ENCODE results near the gene SUCO. TPM values are rescaled to one million over a fixed set of nuclear protein-coding genes. Genes with fewer than 3 reads are reported as not detected.

SUCO gene
- total and polyA plus RNA-seq, 2 of the 8 experiments (the other 6 are each of a cell fraction or from before 2014, with no cell fraction given), result 8.3 to 35.8 TPM

DNA sequence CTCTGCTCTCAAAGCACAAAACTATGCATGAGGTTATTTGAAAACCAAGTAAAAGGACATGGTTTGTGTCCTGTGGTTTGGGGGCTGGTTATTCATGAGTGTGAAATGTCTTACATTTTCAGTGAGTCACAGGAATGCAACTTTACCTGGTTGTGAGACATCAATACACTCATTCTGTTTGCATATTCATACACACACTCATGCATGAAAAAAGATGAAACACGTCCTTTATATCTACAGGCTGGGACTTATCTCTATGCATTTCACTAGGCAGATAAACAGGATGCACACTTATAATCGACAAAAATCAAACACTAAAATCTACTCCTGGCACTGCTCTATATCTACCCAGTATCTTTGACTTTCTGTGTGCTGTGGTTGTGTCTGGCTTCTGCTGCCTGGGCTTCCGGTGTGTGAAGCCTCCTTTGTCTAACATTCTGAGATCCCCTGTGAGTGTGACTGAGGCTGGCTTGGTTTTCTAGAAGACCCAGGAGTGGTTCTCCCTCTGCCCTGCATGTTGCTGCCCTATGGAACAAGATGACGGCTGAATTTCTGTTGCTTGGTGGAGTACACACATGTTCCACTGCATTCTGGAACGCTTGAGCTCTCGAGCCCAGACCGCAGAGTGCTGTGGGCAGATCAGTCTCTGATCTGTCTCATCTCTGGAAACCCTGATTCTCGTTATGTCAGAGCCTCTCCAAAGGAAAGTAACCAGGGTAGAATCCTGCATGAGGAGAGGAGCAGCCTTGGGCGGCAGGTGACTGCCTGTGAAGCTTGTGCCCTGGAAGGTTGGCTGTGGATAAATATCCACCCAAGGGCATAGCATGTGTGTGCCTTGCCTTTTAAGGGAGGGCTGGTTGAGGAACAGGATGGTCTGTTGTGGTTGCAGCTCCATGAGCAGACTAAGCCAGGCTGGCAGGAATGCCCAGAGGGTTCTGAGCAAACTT is 106.2 kb downstream of the SUCO start:
- no peaks in the 10 kb centered on the region for H4K20me1 ChIP-seq (replicated peaks in 1 of 2; ENCODE audit: control insufficient read depth in 1 of 2, insufficient read depth in 2 of 2, low read length in 2 of 2)
- no peaks in the 10 kb centered on the region for H3K36me3 ChIP-seq (ENCODE audit: control insufficient read depth in 2 of 4, insufficient read depth in 4 of 4, low read length in 3 of 4)
- 86% methylated on average over 9 of the region's 9 CpGs; no CpG with 5 or more reads in 1 of the 2 experiments for WGBS, 2 experiments (ENCODE audit: extremely low coverage in 1 of 2, insufficient coverage in 1 of 2, insufficient read length in 1 of 2, insufficient replicate concordance in 2 of 2, low coverage in 1 of 2, low lambda C conversion rate in 2 of 2, missing lambda C conversion rate in 1 of 2)
- no peak overlapping the region for H3K4ac ChIP-seq (replicated peaks; ENCODE audit: insufficient read length, low read depth, low read length)
- no peak overlapping the region for H3K9ac ChIP-seq (replicated peaks in 1 of 4; ENCODE audit: extremely low read depth in 1 of 4, low read depth in 3 of 4, low read length in 3 of 4)
- no peak overlapping the region for H3K4me3 ChIP-seq (ENCODE audit: extremely low read depth in 1 of 4, insufficient read depth in 2 of 4, low read depth in 3 of 4, low read length in 4 of 4)
- no peaks in the 10 kb centered on the region for H3K4me1 ChIP-seq (replicated peaks in 1 of 4; ENCODE audit: control insufficient read depth in 3 of 4, insufficient read depth in 4 of 4, low read length in 3 of 4)
- no peaks in the 10 kb centered on the region; a peak in 1 of 4 replicates for H3K9me3 ChIP-seq (ENCODE audit: insufficient read depth in 2 of 2, low read depth in 1 of 2, low read length in 1 of 2)
- H2BK12ac ChIP-seq (ENCODE audit: low read depth, low read length), result no peak overlapping the region
- no peak overlapping the region for H3K23ac ChIP-seq (ENCODE audit: insufficient read length)
- no peak overlapping the region for H2AK5ac ChIP-seq (ENCODE audit: low read depth, low read length)
- ChIA-PET POLR2A (ENCODE audit: partially characterized antibody) (interaction anchor here (0.6 kb wide), 1 partner anchor 29 kb away, joined by 3 read pairs; no protein-coding TSS in a partner anchor), CTCF (ENCODE audit: partially characterized antibody) (interaction anchor here (0.6 to 4.8 kb wide), 8 partner anchors 27 to 828 kb away, joined by 3 to 19 read pairs (median 3); no protein-coding TSS in a partner anchor)
- H3K79me2 ChIP-seq (ENCODE audit: control insufficient read depth in 1 of 2, insufficient read depth in 2 of 2, low read length in 2 of 2), result no peaks in the 10 kb centered on the region
- no peak overlapping the region for H2BK120ac ChIP-seq (replicated peaks; ENCODE audit: low read depth, low read length)
- no peak for FAIRE-seq
- H3K79me1 ChIP-seq (ENCODE audit: low read depth, low read length), result no peaks in the 10 kb centered on the region
- no peak overlapping the region for H3K27ac ChIP-seq (ENCODE audit: low read depth, low read length)
- TF ChIP-seq NRF1 (IDR thresholded peaks at IDR 0.05; ENCODE audit: low read depth, low read length), result no peak
- TF ChIP-seq EZH2 (IDR thresholded peaks at IDR 0.05; ENCODE audit: low read depth, low read length, severe bottlenecking), result no peak
- TF ChIP-seq TBP (IDR thresholded peaks at IDR 0.05; ENCODE audit: low read depth, low read length), result no peak
- TF ChIP-seq BACH1 (IDR thresholded peaks at IDR 0.05; ENCODE audit: low read length), result no peak
- TF ChIP-seq KDM5A (IDR thresholded peaks at IDR 0.05; ENCODE audit: low read length), result no peak
- no peak for TF ChIP-seq MAFK (IDR thresholded peaks at IDR 0.05; ENCODE audit: low read depth, low read length)
- TF ChIP-seq BRCA1 (IDR thresholded peaks at IDR 0.05; ENCODE audit: low read depth, low read length), result no peak
- TF ChIP-seq GABPA (IDR thresholded peaks at IDR 0.05; ENCODE audit: borderline replicate concordance, insufficient read depth, low read length), result no peak
- no peak for TF ChIP-seq SP1 (IDR thresholded peaks at IDR 0.05; ENCODE audit: low read depth, low read length)
- TF ChIP-seq BCL11A (IDR thresholded peaks at IDR 0.05; ENCODE audit: low read depth in 2 of 2, low read length in 2 of 2), result no peak
- no peak overlapping the region for H2BK20ac ChIP-seq (ENCODE audit: low read length)
- no peak overlapping the region for H4K91ac ChIP-seq (replicated peaks; ENCODE audit: insufficient read length, low read length)
- no peak overlapping the region for H4K5ac ChIP-seq (ENCODE audit: insufficient read length, low read depth, low read length)
- H4K8ac ChIP-seq (ENCODE audit: extremely low read depth, insufficient read depth, low read length), result no peak overlapping the region
- no peaks in the 10 kb centered on the region for H3K27me3 ChIP-seq (replicated peaks in 1 of 4; ENCODE audit: control insufficient read depth in 3 of 4, extremely low read depth in 1 of 4, insufficient read depth in 3 of 4, low read length in 3 of 4)
- no peak overlapping the region for H3K4me2 ChIP-seq (ENCODE audit: insufficient read depth in 1 of 2, low read depth in 2 of 2, low read length in 2 of 2)
- H3K56ac ChIP-seq (replicated peaks; ENCODE audit: insufficient read length, low read depth, low read length), result no peak overlapping the region
- no peak overlapping the region for H3K18ac ChIP-seq (ENCODE audit: extremely low read depth, low read length)
- no peak for DNase-seq (ENCODE audit: low read depth in 1 of 2, low spot score in 2 of 2)
- no peak overlapping the region for H3K14ac ChIP-seq (ENCODE audit: insufficient read length)
- H2AFZ ChIP-seq (ENCODE audit: low read length), result no peak overlapping the region
- no peak overlapping the region for H2BK15ac ChIP-seq (ENCODE audit: low read length)
- no peaks in the 10 kb centered on the region for H3K23me2 ChIP-seq (ENCODE audit: low read depth, low read length)
- no peak overlapping the region for H2BK5ac ChIP-seq (ENCODE audit: low read depth, low read length)
